Panc1 (cell line): ENCODE measurements around the gene FAM76A.
"Not testable (repeated sequence)": the region's sequence is repeated elsewhere in the genome, so short reads cannot be mapped to it uniquely, and the experiment has no call there.

Experiments used
- CTCF ChIP-seq: fragments of 450-650 bp; IDR thresholded peaks from 2 replicates; pipeline ENCODE4 v1.5.1; 2017; ENCODE audit warnings: mild to moderate bottlenecking
- POLR2AphosphoS5 ChIP-seq: IDR thresholded peaks from 2 replicates; pipeline ENCODE4 v1.6.1; 2012; ENCODE audit warnings: mild to moderate bottlenecking, low read depth, low read length, moderate library complexity
- TCF7L2 ChIP-seq: IDR thresholded peaks from 2 replicates; pipeline ENCODE4 v1.6.1; 2011; ENCODE audit warnings: mild to moderate bottlenecking, low read depth, low read length, inconsistent platforms
- TF ChIP-seq, protein P1 (sequence below), 2 experiments: IDR thresholded peaks; 2 replicates each; pipeline ENCODE4 v1.6.1; 2011 to 2012; ENCODE audit warnings: low read depth in 2 of 2, control low read depth in 1 of 2, low read length in 1 of 2, mild to moderate bottlenecking in 1 of 2, moderate library complexity in 1 of 2; ENCODE audit not compliant: insufficient read depth in 1 of 2

DNA sequence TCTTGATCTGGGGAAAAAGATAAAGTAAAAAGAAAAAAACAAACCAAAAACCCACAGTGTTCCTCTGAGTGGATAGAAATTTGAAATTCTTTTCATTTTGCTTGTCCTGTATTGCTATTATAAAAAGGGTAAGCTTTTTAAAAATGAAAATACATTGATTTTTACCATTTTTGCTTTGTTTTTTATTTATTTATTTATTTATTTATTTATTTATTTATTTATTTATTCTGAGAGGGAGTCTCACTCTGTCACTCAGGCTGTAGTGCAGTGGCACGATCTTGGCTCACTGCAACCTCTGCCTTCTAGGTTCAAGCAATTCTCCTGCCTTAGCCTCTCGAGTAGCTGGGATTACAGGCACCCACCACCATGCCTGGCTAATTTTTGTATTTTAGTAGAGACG, 82.4 kb downstream of the FAM76A start:
- not testable (repeated sequence) for TF ChIP-seq CTCF, POLR2AphosphoS5, TCF7L2
- TF ChIP-seq, protein P1, sequence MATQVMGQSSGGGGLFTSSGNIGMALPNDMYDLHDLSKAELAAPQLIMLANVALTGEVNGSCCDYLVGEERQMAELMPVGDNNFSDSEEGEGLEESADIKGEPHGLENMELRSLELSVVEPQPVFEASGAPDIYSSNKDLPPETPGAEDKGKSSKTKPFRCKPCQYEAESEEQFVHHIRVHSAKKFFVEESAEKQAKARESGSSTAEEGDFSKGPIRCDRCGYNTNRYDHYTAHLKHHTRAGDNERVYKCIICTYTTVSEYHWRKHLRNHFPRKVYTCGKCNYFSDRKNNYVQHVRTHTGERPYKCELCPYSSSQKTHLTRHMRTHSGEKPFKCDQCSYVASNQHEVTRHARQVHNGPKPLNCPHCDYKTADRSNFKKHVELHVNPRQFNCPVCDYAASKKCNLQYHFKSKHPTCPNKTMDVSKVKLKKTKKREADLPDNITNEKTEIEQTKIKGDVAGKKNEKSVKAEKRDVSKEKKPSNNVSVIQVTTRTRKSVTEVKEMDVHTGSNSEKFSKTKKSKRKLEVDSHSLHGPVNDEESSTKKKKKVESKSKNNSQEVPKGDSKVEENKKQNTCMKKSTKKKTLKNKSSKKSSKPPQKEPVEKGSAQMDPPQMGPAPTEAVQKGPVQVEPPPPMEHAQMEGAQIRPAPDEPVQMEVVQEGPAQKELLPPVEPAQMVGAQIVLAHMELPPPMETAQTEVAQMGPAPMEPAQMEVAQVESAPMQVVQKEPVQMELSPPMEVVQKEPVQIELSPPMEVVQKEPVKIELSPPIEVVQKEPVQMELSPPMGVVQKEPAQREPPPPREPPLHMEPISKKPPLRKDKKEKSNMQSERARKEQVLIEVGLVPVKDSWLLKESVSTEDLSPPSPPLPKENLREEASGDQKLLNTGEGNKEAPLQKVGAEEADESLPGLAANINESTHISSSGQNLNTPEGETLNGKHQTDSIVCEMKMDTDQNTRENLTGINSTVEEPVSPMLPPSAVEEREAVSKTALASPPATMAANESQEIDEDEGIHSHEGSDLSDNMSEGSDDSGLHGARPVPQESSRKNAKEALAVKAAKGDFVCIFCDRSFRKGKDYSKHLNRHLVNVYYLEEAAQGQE (IDR thresholded peaks at IDR 0.05; ENCODE audit: insufficient read depth in 1 of 2, low read depth in 2 of 2, low read length in 1 of 2) = not testable (repeated sequence)
